WTC11 (cell line): ENCODE data around the gene NRIP2. TPM values are rescaled to one million over a fixed set of nuclear protein-coding genes. Genes with fewer than 3 reads are reported as not detected.
A peak's percentile ranks its signal among the peaks of the same experiment; 100 is the strongest.

Experiments
- ATAC-seq: fragments of 200-7000 bp; cut with Tn5 transposase; 2 replicates; pipeline ENCODE4 v1.10.0; 2021; ENCODE audit warnings: mild to moderate bottlenecking, moderate library complexity
- CTCF ChIA-PET: fragments of 300-600 bp; sonication (Branson Sonifier 250); formaldehyde crosslinking; loops from one replicate; lab custom pipeline; 2021; ENCODE audit warnings: antibody characterized with exemption; lab: Charles Lee
- POLR2A ChIA-PET: fragments of 350-600 bp; sonication (Branson Sonifier 250); formaldehyde crosslinking; loops from one replicate; lab custom pipeline; 2021; ENCODE audit warnings: antibody characterized with exemption; lab: Charles Lee
- DNase-seq: peaks from one replicate; pipeline ENCODE4 v3.0.0; 2021; ENCODE audit warnings: low spot score
- H3K27ac Mint-ChIP-seq: 2 replicates; pipeline ENCODE4 v1.8.0; 2021; ENCODE audit warnings: mixed read lengths
- H3K27me3 Mint-ChIP-seq: 2 replicates; pipeline ENCODE4 v1.8.0; 2021; ENCODE audit warnings: low read depth, mild to moderate bottlenecking, moderate library complexity, mixed read lengths
- H3K36me3 Mint-ChIP-seq: 2 replicates; pipeline ENCODE4 v1.8.0; 2021; ENCODE audit warnings: mixed read lengths
- H3K4me1 Mint-ChIP-seq: 2 replicates; pipeline ENCODE4 v1.8.0; 2022; ENCODE audit warnings: mixed read lengths
- H3K4me3 Mint-ChIP-seq: 2 replicates; pipeline ENCODE4 v1.8.0; 2021; ENCODE audit warnings: mild to moderate bottlenecking, moderate library complexity, mixed read lengths
- H3K9me3 Mint-ChIP-seq: 2 replicates; pipeline ENCODE4 v1.8.0; 2021; ENCODE audit warnings: mixed read lengths
- CBFB ChIP-seq: sonication (generic); formaldehyde crosslinking; IDR thresholded peaks from 2 replicates; pipeline ENCODE4 v1.8.1; 2022; ENCODE audit warnings: mild to moderate bottlenecking, low read depth, missing genetic modification reagents
- CREB1 ChIP-seq: sonication (generic); formaldehyde crosslinking; IDR thresholded peaks from 2 replicates; pipeline ENCODE4 v1.8.0; 2023; ENCODE audit warnings: mild to moderate bottlenecking, missing genetic modification reagents
- ETV6 ChIP-seq: sonication (generic); formaldehyde crosslinking; IDR thresholded peaks from 2 replicates; pipeline ENCODE4 v1.8.1; 2022; ENCODE audit warnings: mild to moderate bottlenecking, missing genetic modification reagents
- FOXP1 ChIP-seq: sonication (generic); formaldehyde crosslinking; IDR thresholded peaks from 2 replicates; pipeline ENCODE4 v1.8.0; 2022; ENCODE audit warnings: missing genetic modification reagents, mild to moderate bottlenecking, moderate library complexity, borderline replicate concordance
- GABPB1 ChIP-seq: sonication (generic); formaldehyde crosslinking; IDR thresholded peaks from 2 replicates; pipeline ENCODE4 v1.8.1; 2023; ENCODE audit warnings: mild to moderate bottlenecking, missing genetic modification reagents
- GTF2I ChIP-seq: fragments of 250-450 bp; sonication (Bioruptor Pico); conservative IDR thresholded peaks from 2 replicates; pipeline ENCODE4 v1.4.0; 2021; ENCODE audit warnings: mild to moderate bottlenecking
- NFATC4 ChIP-seq: fragments of 250-450 bp; sonication (Bioruptor Pico); IDR thresholded peaks from 2 replicates; pipeline ENCODE4 v1.9.0; 2021; ENCODE audit warnings: mild to moderate bottlenecking
- NR2C2 ChIP-seq: sonication (generic); formaldehyde crosslinking; IDR thresholded peaks from 2 replicates; pipeline ENCODE4 v1.8.0; 2022; ENCODE audit warnings: mild to moderate bottlenecking, missing genetic modification reagents
- OVOL2 ChIP-seq: fragments of 250-450 bp; sonication (Bioruptor Pico); IDR thresholded peaks from 2 replicates; pipeline ENCODE4 v1.9.0; 2021; ENCODE audit warnings: mild to moderate bottlenecking, borderline replicate concordance
- RELA ChIP-seq: sonication (generic); formaldehyde crosslinking; IDR thresholded peaks from 2 replicates; pipeline ENCODE4 v1.8.1; 2022; ENCODE audit warnings: missing genetic modification reagents, mild to moderate bottlenecking, borderline replicate concordance
- RORB ChIP-seq: fragments of 250-450 bp; sonication (Bioruptor Pico); IDR thresholded peaks from 2 replicates; pipeline ENCODE4 v1.9.0; 2021; ENCODE audit warnings: mild to moderate bottlenecking
- TCF7 ChIP-seq: sonication (generic); formaldehyde crosslinking; IDR thresholded peaks from 2 replicates; pipeline ENCODE4 v1.8.0; 2022; ENCODE audit warnings: mild to moderate bottlenecking, low read depth, missing genetic modification reagents, moderate library complexity
- ZNF121 ChIP-seq: sonication (generic); formaldehyde crosslinking; IDR thresholded peaks from 2 replicates; pipeline ENCODE4 v1.8.0; 2023; ENCODE audit warnings: missing genetic modification reagents
- ZNF138 ChIP-seq: sonication (generic); formaldehyde crosslinking; conservative IDR thresholded peaks from 2 replicates; pipeline ENCODE4 v1.8.1; 2022; ENCODE audit warnings: mild to moderate bottlenecking, moderate library complexity, missing genetic modification reagents
- ZNF219 ChIP-seq: sonication (generic); formaldehyde crosslinking; IDR thresholded peaks from 2 replicates; pipeline ENCODE4 v1.8.0; 2023; ENCODE audit warnings: missing genetic modification reagents, mild to moderate bottlenecking, borderline replicate concordance
- ZNF416 ChIP-seq: fragments of 250-450 bp; sonication (Bioruptor Pico); IDR thresholded peaks from 2 replicates; pipeline ENCODE4 v1.9.0; 2021; ENCODE audit warnings: mild to moderate bottlenecking, inconsistent platforms
- ZNF671 ChIP-seq: fragments of 250-450 bp; sonication (Bioruptor Pico); IDR thresholded peaks from 2 replicates; pipeline ENCODE4 v1.8.0; 2021; ENCODE audit warnings: mild to moderate bottlenecking
- total RNA-seq: library from RNA; stranded (reverse); gene quantifications from 3 replicates; pipeline ENCODE4 v1.2.3, GENCODE V29; 2021
- TF ChIP-seq, protein P1 (sequence below): sonication (generic); formaldehyde crosslinking; IDR thresholded peaks from 2 replicates; pipeline ENCODE4 v1.8.1; 2023; ENCODE audit warnings: mild to moderate bottlenecking, missing genetic modification reagents, moderate library complexity
- TF ChIP-seq, protein P2 (sequence below): fragments of 250-450 bp; sonication (Bioruptor Pico); IDR thresholded peaks from 2 replicates; pipeline ENCODE4 v1.9.0; 2021; ENCODE audit warnings: mild to moderate bottlenecking, borderline replicate concordance
- TF ChIP-seq, protein P3 (sequence below): sonication (generic); formaldehyde crosslinking; conservative IDR thresholded peaks from 2 replicates; pipeline ENCODE4 v1.8.1; 2022; ENCODE audit warnings: mild to moderate bottlenecking, missing genetic modification reagents
- TF ChIP-seq, protein P4 (sequence below): fragments of 250-450 bp; sonication (Bioruptor Pico); IDR thresholded peaks from 2 replicates; pipeline ENCODE4 v1.9.0; 2021; ENCODE audit warnings: mild to moderate bottlenecking
- TF ChIP-seq, protein P5 (sequence below): fragments of 200-600 bp; IDR thresholded peaks from 2 replicates; pipeline ENCODE4 v1.8.0; 2022; ENCODE audit warnings: antibody characterized with exemption
- TF ChIP-seq, protein P6 (sequence below): sonication (generic); formaldehyde crosslinking; IDR thresholded peaks from 2 replicates; pipeline ENCODE4 v1.8.1; 2022; ENCODE audit warnings: mild to moderate bottlenecking, moderate library complexity, missing genetic modification reagents
- TF ChIP-seq, protein P7 (sequence below): sonication (generic); formaldehyde crosslinking; IDR thresholded peaks from 2 replicates; pipeline ENCODE4 v1.8.1; 2022; ENCODE audit warnings: missing genetic modification reagents, borderline replicate concordance
- TF ChIP-seq, protein P8 (sequence below): fragments of 250-450 bp; sonication (Bioruptor Pico); conservative IDR thresholded peaks from 2 replicates; pipeline ENCODE4 v1.9.0; 2021; ENCODE audit warnings: mild to moderate bottlenecking

The NRIP2 gene
- total RNA-seq, 1 experiment from 2014 or later: not detected

DNA sequence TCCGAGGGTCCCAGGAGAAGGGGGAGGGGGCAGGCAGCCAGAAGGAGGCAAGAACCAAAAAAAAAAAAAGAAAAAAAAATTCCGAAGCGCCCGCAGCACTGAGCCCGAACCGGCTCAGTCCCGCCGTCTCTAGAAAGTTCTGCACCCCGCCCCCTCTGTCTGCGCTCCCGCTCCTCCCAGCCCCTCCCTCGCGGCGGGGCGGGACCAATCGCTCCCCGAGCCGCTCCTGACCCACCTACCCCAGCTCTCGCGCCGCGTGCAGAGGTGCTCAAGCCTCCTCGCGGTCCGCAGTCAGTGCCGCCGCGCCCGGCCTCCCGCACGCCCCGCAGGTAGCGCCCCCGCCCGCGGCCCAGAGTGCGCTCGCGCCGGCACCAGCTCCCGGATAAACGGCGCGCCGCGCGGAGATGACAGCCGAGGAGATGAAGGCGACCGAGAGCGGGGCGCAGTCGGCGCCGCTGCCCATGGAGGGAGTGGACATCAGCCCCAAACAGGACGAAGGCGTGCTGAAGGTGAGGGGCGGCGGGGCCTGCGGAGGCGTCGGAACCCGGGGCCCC, 40.0 kb downstream of the NRIP2 start, which contains the start of gene FKBP4:
Gene FKBP4 (plus strand): TSS at position 235 of the 554 bp plus-strand sequence. CDS start 170 bp downstream, at position 405.
- Mint-ChIP-seq H3K27ac (no peak within 1 kb of the TSS), H3K36me3 (peaks cover 38% of the 10 kb centered on the region), H3K4me1 (peaks cover 36% of the 10 kb centered on the region), H3K4me3 (peak within 1 kb of the TSS; percentile 84), H3K27me3 (no peaks in the 10 kb centered on the region), H3K9me3 (no peaks in the 10 kb centered on the region)
- ChIA-PET POLR2A (interaction anchor here (0.8 to 1.3 kb wide), 6 partner anchors 12 to 112 kb away, joined by 3 to 5 read pairs (median 4); partner anchors contain the start of genes FOXM1 and RHNO1), CTCF (interaction anchor here (0.6 to 3.4 kb wide), 9 partner anchors 11 to 418 kb away, joined by 3 to 31 read pairs (median 4); no protein-coding TSS in a partner anchor)
- ATAC-seq (peak; percentile 85), DNase-seq (peak; percentile 93)
- TF ChIP-seq OVOL2: no peak
- TF ChIP-seq NFATC4 (CRISPR knock-in tag): peak; percentile 55; the same call in 1 of the 2 replicates
- TF ChIP-seq ZNF121: no peak
- TF ChIP-seq ETV6 (CRISPR knock-in tag): peak; percentile 98
- TF ChIP-seq GABPB1: peak; percentile 48; the same call in 1 of the 2 replicates
- no peak for TF ChIP-seq CREB1
- no peak for TF ChIP-seq NR2C2 (CRISPR knock-in tag)
- peak; percentile 72; the same call in 1 of the 2 replicates for TF ChIP-seq ZNF219 (CRISPR knock-in tag)
- peak; percentile 75; the same call in 1 of the 2 replicates for TF ChIP-seq CBFB (CRISPR knock-in tag)
- peak; percentile 84; the same call in 1 of the 2 replicates for TF ChIP-seq ZNF138
- TF ChIP-seq RORB (CRISPR knock-in tag): no peak
- no peak for TF ChIP-seq GTF2I
- TF ChIP-seq, protein P1, sequence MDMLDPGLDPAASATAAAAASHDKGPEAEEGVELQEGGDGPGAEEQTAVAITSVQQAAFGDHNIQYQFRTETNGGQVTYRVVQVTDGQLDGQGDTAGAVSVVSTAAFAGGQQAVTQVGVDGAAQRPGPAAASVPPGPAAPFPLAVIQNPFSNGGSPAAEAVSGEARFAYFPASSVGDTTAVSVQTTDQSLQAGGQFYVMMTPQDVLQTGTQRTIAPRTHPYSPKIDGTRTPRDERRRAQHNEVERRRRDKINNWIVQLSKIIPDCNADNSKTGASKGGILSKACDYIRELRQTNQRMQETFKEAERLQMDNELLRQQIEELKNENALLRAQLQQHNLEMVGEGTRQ: peak; percentile 56
- TF ChIP-seq ZNF671 (CRISPR knock-in tag): no peak
- TF ChIP-seq TCF7 (CRISPR knock-in tag): no peak
- TF ChIP-seq, protein P2, sequence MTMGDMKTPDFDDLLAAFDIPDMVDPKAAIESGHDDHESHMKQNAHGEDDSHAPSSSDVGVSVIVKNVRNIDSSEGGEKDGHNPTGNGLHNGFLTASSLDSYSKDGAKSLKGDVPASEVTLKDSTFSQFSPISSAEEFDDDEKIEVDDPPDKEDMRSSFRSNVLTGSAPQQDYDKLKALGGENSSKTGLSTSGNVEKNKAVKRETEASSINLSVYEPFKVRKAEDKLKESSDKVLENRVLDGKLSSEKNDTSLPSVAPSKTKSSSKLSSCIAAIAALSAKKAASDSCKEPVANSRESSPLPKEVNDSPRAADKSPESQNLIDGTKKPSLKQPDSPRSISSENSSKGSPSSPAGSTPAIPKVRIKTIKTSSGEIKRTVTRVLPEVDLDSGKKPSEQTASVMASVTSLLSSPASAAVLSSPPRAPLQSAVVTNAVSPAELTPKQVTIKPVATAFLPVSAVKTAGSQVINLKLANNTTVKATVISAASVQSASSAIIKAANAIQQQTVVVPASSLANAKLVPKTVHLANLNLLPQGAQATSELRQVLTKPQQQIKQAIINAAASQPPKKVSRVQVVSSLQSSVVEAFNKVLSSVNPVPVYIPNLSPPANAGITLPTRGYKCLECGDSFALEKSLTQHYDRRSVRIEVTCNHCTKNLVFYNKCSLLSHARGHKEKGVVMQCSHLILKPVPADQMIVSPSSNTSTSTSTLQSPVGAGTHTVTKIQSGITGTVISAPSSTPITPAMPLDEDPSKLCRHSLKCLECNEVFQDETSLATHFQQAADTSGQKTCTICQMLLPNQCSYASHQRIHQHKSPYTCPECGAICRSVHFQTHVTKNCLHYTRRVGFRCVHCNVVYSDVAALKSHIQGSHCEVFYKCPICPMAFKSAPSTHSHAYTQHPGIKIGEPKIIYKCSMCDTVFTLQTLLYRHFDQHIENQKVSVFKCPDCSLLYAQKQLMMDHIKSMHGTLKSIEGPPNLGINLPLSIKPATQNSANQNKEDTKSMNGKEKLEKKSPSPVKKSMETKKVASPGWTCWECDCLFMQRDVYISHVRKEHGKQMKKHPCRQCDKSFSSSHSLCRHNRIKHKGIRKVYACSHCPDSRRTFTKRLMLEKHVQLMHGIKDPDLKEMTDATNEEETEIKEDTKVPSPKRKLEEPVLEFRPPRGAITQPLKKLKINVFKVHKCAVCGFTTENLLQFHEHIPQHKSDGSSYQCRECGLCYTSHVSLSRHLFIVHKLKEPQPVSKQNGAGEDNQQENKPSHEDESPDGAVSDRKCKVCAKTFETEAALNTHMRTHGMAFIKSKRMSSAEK (CRISPR knock-in tag): no peak
- TF ChIP-seq ZNF416 (CRISPR knock-in tag): no peak
- TF ChIP-seq, protein P3, sequence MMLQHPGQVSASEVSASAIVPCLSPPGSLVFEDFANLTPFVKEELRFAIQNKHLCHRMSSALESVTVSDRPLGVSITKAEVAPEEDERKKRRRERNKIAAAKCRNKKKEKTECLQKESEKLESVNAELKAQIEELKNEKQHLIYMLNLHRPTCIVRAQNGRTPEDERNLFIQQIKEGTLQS (CRISPR knock-in tag): no peak
- peak; percentile 73; the same call in 1 of the 2 replicates for TF ChIP-seq RELA (CRISPR knock-in tag)
- TF ChIP-seq, protein P4, sequence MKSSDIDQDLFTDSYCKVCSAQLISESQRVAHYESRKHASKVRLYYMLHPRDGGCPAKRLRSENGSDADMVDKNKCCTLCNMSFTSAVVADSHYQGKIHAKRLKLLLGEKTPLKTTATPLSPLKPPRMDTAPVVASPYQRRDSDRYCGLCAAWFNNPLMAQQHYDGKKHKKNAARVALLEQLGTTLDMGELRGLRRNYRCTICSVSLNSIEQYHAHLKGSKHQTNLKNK: no peak
- peak; percentile 63 for TF ChIP-seq FOXP1
- TF ChIP-seq, protein P5, sequence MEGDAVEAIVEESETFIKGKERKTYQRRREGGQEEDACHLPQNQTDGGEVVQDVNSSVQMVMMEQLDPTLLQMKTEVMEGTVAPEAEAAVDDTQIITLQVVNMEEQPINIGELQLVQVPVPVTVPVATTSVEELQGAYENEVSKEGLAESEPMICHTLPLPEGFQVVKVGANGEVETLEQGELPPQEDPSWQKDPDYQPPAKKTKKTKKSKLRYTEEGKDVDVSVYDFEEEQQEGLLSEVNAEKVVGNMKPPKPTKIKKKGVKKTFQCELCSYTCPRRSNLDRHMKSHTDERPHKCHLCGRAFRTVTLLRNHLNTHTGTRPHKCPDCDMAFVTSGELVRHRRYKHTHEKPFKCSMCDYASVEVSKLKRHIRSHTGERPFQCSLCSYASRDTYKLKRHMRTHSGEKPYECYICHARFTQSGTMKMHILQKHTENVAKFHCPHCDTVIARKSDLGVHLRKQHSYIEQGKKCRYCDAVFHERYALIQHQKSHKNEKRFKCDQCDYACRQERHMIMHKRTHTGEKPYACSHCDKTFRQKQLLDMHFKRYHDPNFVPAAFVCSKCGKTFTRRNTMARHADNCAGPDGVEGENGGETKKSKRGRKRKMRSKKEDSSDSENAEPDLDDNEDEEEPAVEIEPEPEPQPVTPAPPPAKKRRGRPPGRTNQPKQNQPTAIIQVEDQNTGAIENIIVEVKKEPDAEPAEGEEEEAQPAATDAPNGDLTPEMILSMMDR: no peak
- TF ChIP-seq, protein P6, sequence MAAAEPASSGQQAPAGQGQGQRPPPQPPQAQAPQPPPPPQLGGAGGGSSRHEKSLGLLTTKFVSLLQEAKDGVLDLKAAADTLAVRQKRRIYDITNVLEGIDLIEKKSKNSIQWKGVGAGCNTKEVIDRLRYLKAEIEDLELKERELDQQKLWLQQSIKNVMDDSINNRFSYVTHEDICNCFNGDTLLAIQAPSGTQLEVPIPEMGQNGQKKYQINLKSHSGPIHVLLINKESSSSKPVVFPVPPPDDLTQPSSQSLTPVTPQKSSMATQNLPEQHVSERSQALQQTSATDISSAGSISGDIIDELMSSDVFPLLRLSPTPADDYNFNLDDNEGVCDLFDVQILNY (CRISPR knock-in tag): peak; percentile 69
- TF ChIP-seq, protein P7, sequence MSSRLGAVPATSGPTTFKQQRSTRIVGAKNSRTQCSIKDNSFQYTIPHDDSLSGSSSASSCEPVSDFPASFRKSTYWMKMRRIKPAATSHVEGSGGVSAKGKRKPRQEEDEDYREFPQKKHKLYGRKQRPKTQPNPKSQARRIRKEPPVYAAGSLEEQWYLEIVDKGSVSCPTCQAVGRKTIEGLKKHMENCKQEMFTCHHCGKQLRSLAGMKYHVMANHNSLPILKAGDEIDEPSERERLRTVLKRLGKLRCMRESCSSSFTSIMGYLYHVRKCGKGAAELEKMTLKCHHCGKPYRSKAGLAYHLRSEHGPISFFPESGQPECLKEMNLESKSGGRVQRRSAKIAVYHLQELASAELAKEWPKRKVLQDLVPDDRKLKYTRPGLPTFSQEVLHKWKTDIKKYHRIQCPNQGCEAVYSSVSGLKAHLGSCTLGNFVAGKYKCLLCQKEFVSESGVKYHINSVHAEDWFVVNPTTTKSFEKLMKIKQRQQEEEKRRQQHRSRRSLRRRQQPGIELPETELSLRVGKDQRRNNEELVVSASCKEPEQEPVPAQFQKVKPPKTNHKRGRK: no peak
- TF ChIP-seq, protein P8, sequence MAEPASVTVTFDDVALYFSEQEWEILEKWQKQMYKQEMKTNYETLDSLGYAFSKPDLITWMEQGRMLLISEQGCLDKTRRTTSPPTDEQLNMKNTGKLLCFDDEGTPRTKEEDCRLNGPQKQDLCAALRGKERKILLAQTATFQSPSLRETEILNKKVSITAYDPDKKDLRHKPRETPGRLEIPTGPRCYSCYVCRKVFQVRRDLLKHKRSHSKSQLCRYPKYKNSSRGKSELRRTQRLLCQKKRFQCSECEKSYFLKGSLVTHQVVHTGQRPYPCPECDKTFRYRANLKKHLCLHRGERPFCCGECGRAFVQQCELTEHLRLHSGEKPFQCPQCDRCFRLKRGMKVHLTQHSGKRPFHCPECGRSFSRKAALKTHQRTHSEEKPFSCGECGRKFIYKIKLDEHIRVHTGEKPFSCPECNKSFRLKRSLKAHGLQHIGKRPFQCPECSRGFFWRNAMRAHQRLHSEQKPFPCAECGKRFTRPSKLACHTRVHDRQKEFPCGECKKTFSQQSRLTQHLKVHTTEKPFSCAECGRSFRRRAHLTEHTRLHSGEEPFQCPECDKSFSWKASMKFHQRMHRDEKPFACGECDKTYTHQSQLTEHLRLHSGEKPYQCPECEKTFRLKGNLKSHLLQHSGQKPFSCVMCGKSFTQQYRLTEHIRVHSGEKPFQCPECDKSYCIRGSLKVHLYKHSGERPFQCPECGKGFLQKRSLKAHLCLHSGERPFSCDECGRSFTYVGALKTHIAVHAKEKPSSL (CRISPR knock-in tag): no peak
